ENCODE data around the gene SMOC2. TPM values are rescaled to one million over a fixed set of nuclear protein-coding genes. Genes with fewer than 3 reads are reported as not detected.

The SMOC2 gene
- total and polyA plus RNA-seq, 12 donors: 6.6 to 39.1 (median 17.6) TPM

DNA sequence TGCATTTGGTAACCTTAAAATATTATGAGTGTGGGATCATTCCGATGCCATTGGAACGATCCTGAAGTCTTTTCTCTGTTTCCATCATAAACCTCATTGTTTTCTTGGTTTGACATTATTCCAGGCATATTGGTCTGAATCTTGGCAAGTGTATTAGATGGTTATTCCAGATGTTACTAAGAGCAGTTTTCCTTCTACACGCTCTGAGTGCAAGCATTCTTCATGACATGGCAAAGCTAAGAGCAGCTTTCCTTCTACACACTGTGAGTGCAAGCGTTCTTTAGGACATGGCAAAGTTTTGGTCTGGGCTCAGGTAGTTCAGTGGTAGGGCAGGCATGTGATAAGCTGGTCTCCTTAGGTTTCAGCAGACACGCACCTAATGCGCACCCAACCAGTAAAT is 53.0 kb downstream of the SMOC2 start:
- WGBS, 2 donors: 60 to 65% methylated on average over 6 of the region's 6 CpGs
- intact Hi-C loops (cut with DNase I): no loop called here
- Histone ChIP-seq H3K27me3 (peaks cover 0 to 8% (median 0%) of the 10 kb centered on the region in 7 donors), H3K36me3 (no peaks in the 10 kb centered on the region), H3K9me3 (no peaks in the 10 kb centered on the region), H3K4me1 (peaks cover 0 to 25% (median 0%) of the 10 kb centered on the region in 9 donors), H3K4me3 (no peak overlapping the region), H3K27ac (no peak overlapping the region)
- TF ChIP-seq, protein P1, sequence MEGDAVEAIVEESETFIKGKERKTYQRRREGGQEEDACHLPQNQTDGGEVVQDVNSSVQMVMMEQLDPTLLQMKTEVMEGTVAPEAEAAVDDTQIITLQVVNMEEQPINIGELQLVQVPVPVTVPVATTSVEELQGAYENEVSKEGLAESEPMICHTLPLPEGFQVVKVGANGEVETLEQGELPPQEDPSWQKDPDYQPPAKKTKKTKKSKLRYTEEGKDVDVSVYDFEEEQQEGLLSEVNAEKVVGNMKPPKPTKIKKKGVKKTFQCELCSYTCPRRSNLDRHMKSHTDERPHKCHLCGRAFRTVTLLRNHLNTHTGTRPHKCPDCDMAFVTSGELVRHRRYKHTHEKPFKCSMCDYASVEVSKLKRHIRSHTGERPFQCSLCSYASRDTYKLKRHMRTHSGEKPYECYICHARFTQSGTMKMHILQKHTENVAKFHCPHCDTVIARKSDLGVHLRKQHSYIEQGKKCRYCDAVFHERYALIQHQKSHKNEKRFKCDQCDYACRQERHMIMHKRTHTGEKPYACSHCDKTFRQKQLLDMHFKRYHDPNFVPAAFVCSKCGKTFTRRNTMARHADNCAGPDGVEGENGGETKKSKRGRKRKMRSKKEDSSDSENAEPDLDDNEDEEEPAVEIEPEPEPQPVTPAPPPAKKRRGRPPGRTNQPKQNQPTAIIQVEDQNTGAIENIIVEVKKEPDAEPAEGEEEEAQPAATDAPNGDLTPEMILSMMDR (IDR thresholded peaks at IDR 0.05): no peak
- DNase-seq: no peak
- peak in 2 of 8 donors; percentile 22 to 64 for ATAC-seq

- Histone ChIP-seq H3K4me1 (peaks cover 0 to 25% (median 0%) of the 10 kb centered on the region in 9 donors), H3K27ac (no peak overlapping the region), H3K9me3 (no peaks in the 10 kb centered on the region), H3K27me3 (peaks cover 0 to 8% (median 0%) of the 10 kb centered on the region in 7 donors), H3K36me3 (no peaks in the 10 kb centered on the region), H3K4me3 (no peak overlapping the region)
- TF ChIP-seq, protein P1 (IDR thresholded peaks at IDR 0.05): no peak
- intact Hi-C loops (cut with DNase I): no loop called here
- DNase-seq (no peak), ATAC-seq (peak in 2 of 8 donors; percentile 31 to 34)
- 82 to 83% methylated on average over 8 of the region's 8 CpGs for WGBS, 2 donors
Measured at GRCh38 chr6:168494726-168495125, 53.7 kb downstream of the SMOC2 start.

GRCh38 chr6:168495133-168495532 is 54.1 kb downstream of the SMOC2 start:
- TF ChIP-seq, protein P1 (IDR thresholded peaks at IDR 0.05): no peak
- ATAC-seq: peak in 1 of 8 donors; percentile 18

DNA sequence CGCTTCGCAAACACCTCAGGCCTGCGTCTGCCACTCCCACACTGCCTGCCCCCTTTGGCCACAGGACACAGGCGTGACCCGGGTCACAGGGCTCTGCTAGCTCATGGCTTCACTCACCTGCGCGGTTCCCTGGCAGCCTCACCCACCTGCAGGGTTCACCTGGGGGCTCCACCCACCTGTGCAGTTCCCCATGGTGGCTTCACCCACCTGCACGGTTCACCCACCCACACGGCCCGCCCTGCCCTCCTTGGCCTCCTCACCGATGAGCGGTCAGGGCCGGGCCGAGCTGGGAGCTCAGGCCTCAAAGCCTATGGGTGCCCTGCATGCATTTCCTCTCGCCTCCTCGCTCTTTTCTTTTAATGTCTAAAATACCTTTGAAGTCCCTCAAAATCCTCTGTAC is 54.7 kb downstream of the SMOC2 start:
- 93 to 94% methylated on average over 16 of the region's 16 CpGs for WGBS, 2 donors
- H3K4me1 ChIP-seq: peaks cover 0 to 25% (median 0%) of the 10 kb centered on the region in 9 donors
- ATAC-seq (no peak), DNase-seq (no peak)
- intact Hi-C loops (cut with DNase I): no loop called here
- no peaks in the 10 kb centered on the region for H3K9me3 ChIP-seq
- H3K4me3 ChIP-seq: no peak overlapping the region
- peaks cover 0 to 7% (median 0%) of the 10 kb centered on the region in 7 donors for H3K27me3 ChIP-seq
- H3K36me3 ChIP-seq: no peaks in the 10 kb centered on the region
- no peak overlapping the region for H3K27ac ChIP-seq
- TF ChIP-seq, protein P1 (IDR thresholded peaks at IDR 0.05): no peak

More at GRCh38 chr6:168495133-168495532, 54.1 kb downstream of the SMOC2 start:
- no peak for DNase-seq
- WGBS, 2 donors: 94 to 96% methylated on average over 13 of the region's 13 CpGs
- H3K27me3 ChIP-seq: peaks cover 0 to 8% (median 0%) of the 10 kb centered on the region in 7 donors
- intact Hi-C loops (cut with DNase I): no loop called here
- no peaks in the 10 kb centered on the region for H3K9me3 ChIP-seq
- H3K4me3 ChIP-seq: no peak overlapping the region
- H3K36me3 ChIP-seq: no peaks in the 10 kb centered on the region
- peaks cover 0 to 25% (median 0%) of the 10 kb centered on the region in 9 donors for H3K4me1 ChIP-seq
- no peak overlapping the region for H3K27ac ChIP-seq
